ENCODE results near the gene KCNH4.
"Not testable (repeated sequence)": the region's sequence is repeated elsewhere in the genome, so short reads cannot be mapped to it uniquely, and the experiment has no call there.

KCNH4 gene

DNA sequence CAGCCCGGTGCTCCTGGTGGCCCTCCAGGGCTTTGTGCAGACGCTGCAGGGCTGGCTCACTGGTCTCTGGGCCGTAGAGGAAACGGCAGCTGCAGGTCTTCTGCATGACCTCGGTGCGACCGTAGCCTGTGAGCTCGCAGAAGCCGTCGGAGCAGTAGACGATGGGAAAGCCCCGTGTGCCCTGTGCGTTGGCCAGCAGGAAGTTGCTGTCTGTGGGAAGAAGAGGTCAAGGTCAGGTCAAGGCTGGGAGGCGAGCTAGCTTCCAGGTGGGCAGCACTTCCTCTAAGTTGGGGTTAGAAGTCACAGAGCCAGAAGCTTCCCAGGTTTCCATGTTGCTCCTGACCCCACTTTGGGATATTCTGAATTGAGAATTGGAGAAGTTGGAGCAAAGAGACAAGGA, 2.1 kb downstream of the KCNH4 start:
- no peak for DNase-seq (ENCODE audit: low spot score)

DNA sequence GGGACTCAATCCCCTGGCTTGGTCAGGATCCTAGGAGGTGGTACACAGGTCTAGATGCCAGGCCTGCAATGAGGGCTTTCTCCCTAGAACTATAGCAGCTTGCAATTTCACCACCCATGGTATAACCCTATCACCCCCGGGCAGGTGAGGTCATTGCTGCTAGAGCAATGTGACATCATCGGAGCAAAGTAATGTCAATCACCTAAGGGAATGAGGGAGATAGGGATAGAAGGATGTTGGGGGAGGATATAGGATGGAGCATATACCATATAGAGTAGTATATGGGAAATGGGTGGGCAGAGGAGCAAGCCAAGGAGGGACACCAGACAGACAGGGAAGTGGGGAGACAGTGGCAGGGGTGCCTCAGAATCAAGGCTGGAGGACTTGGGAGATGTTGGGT, 3.3 kb downstream of the KCNH4 start:
- DNase-seq (ENCODE audit: low spot score) = no peak

GRCh38 chr17:42174126-42174783, 6.7 kb downstream of the KCNH4 start:
- DNase-seq (ENCODE audit: low spot score) = no peak

DNA sequence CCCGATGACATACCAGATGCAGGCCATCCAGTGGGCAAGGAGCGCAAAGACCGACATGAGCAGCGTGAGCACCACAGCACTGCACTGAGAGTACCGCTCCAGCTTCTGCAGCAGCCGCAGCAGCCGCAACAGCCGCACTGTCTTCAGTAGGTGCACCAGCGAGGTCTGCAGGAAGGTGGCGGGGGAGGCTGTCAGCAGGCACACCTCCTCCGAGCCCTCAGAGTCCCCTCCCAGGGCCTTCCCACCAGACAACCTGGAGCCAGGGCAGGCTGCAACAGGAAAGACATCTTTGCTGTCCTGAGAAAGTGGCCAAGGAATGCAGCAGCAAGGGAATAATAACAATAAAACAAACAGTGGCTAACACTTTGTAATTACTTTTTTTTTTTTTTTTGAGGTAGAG, 9.1 kb downstream of the KCNH4 start:
- DNase-seq (ENCODE audit: low spot score) = no peak

- no peak for DNase-seq (ENCODE audit: low spot score)
Measured at GRCh38 chr17:42169351-42169750, 11.6 kb downstream of the KCNH4 start.

DNA sequence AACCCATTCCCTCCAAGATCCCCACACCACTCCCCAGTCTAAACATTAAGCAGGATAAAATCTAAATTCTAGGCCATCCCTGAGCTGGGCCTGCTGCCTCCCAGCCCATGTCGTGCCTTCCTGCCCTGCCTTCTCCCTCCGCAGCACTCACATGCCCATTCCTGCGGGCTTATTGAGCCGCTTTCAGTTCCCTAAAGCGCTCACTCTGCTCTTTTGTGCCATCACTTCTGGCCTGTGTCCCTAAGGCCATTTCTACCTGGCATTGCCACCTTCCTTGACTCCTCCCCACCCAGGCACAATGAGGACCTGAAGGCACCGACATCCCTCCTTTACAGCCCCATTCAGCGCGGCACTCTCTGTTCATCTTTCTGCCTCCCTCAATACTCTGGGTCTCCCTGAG, 13.1 kb downstream of the KCNH4 start:
- DNase-seq (ENCODE audit: low spot score) = no peak

- no peak for DNase-seq (ENCODE audit: low spot score)
Measured at GRCh38 chr17:42166196-42166763, 14.7 kb downstream of the KCNH4 start.

GRCh38 chr17:42165751-42166150, 15.2 kb downstream of the KCNH4 start:
- DNase-seq (ENCODE audit: low spot score) = no peak

DNA sequence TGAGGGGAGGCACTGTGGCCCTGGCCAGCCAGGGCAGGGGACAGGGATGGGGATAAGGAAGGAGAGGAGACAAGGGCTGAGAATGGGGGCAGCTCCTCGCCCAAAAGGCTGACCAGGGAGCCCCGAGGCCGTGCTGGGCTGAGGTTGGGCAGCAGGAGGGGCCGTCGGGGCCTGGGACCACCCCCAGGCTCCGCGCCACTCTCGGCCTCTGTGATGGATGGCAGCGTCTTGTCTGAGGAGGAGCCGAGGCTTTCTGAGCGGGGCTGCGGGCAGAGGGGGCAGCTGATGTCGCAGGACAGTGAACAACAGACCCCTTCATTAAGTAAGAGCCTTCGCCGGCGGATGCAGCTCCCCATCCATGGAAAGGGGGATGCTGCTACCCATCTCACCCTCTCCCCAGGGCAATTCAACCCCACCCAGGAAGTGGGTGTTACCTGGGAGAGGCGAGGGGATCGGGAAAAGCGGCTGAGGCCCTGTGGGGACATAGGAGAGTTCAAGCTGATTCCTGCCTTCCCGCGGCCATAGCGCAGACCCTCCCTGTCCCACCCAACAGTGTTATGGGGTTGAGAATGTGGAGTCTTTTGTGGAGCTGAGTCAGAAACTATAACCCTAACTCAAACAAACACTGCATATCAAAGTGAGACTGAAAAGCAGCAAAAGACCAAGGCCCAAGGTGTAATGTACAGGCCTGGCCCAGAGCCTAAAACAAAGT, 17.1 kb downstream of the KCNH4 start:
- DNase-seq (ENCODE audit: low spot score) = no peak

DNA sequence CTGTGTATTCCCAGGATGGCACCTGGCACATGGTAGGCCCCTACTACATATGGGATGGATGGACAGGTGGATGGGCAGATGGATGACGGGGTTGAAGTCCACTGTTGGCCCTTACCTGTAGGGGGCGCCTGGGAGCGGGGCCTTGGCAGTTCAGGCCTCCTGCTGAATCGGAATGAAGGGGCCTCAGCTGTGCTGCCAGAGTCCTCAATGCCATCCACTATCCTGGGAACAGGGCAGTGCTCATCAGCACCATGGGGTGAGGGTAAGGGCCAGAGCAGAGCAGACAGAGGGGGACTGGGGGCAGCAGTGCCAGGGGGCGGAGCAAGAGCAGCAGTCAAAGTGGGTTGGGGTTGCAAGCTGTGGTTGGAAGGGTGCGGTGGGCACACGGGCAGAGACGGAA, 17.8 kb downstream of the KCNH4 start:
- DNase-seq (ENCODE audit: low spot score) = no peak

DNA sequence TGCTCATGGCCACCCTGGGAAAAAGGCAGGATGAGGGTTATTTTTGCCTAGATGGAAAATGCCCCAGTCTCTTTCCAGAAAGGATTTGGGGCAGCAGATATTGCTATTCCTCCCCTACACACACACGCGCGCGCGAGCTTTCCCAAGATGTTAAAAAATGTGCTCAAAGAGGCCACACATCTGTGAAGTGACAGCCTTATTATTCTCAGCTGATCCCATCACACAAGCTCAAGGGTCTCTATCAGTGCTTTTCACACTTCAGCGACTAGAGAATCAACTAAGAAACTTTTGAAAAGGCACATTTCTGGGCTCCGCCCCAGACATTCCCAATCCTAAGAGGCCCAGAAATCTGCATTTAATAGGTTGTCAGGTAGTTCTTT, 20.4 kb downstream of the KCNH4 start:
- DNase-seq (ENCODE audit: low spot score) = no peak

GRCh38 chr17:42159796-42160530, 21.0 kb downstream of the KCNH4 start:
- DNase-seq (ENCODE audit: low spot score) = no peak

DNA sequence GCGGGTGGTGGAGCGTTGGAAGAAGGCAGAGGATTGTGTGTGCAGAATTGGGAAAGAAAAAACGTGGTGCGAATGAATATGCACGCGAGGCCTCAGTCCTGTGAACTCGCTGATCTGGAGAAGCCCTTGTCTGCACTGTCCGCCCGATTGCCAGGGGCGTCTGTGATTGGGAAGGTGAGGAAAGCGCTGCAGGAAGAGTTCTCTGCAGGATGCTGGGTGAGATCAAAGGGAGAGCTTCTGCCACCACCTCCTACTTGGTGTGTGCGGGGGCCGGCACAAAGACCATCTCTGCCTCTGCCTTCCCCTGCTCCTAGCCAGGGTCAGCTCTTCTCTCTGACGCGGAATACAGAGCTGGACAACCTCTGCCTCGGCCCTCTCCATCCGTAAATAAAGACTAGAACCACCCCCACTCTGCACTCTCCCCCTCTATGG, 25.3 kb downstream of the KCNH4 start:
- no peak for DNase-seq (ENCODE audit: low spot score)

GRCh38 chr17:42153919-42154742, 26.8 kb downstream of the KCNH4 start:
- peak; percentile 33 for DNase-seq (ENCODE audit: low spot score)

DNA sequence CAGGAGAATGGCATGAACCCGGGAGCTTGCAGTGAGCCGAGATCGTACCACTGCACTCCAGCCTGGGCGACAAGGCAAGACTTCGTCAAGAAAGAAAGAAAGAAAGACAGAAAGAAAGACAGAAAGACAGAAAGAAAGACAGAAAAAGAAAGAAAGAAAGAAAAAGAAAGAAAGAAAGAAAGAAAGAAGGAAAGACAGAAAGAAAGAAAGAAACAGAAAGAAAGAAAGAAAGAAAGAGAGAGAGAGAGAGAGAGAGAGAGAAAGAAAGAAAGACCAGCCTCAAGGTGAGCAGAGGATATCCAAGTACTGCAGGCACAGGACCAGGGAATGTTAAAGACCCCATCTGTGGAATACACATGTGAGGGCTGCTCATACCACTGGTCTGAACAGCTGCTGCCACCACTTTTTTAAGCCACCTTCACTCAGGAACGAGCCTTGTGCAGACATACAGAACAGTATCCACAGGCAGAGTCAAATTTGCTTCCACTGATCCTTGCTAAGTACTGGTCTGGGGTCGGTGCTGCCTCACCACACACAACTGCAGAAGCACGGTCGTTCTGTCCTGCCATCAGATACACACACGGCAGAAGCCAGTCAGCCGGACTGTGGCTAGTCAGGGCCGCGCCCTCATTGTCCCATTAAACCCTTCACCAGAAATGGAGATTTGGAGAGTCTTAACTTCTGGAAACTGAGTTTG, 33.9 kb downstream of the KCNH4 start:
- DNase-seq (ENCODE audit: low spot score) = no peak

GRCh38 chr17:42143138-42143537, 37.8 kb downstream of the KCNH4 start:
- DNase-seq (ENCODE audit: low spot score) = not testable (repeated sequence)

DNA sequence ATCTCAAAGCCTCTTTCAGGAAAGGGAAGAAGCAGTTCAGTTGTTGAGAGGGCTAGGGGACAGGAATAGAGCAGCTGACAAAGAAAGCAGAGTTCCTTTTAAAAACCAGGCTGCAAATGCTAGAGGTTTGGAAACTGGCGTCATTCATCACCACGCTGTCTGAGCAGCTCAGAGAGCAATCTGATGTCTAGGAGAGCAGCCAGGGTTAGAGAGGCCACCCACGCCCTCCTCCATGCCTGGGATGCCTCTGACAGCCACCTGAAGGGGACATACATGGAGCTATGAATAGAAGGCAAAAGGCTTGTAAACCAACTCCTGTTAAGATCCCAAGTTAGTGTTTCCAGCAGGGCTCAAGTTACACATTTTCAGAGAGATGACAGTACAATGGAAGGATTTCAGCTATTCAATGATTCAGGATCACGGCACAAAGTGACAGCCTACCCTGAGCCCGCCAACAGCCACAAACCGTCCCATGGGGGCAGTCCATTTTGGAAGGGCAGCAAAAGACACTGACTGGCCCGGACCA, 38.5 kb downstream of the KCNH4 start:
- DNase-seq (ENCODE audit: low spot score) = peak; percentile 78

- no peak for DNase-seq (ENCODE audit: low spot score)
Measured at GRCh38 chr17:42141382-42141781, 39.6 kb downstream of the KCNH4 start.

DNA sequence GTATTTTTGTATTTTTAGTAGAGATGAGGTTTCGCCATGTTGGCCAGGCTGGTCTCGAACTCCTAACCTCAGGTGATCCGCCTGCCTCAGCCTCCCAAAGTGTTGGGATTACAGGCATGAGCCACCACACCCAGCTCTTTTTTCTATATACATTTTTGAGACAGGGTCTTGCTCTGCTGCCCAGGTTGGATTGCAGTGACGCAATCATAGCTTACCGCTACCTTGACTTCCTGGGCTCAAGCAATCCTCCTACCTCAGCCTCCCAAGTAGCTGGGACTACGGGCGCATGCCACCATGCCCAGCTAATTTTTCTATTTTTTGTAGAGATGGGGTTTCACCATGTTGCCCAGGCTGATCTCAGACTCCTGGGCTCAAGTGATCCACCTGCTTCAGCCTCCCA, 40.3 kb downstream of the KCNH4 start:
- not testable (repeated sequence) for DNase-seq (ENCODE audit: low spot score)

- no peak for DNase-seq (ENCODE audit: low spot score)
Measured at GRCh38 chr17:42138749-42139492, 42.0 kb downstream of the KCNH4 start.

All from GM03348 (cell line).